BJ (cell line): ENCODE measurements around the gene NRCAM. TPM values are rescaled to one million over a fixed set of nuclear protein-coding genes. Genes with fewer than 3 reads are reported as not detected.
"Not testable (repeated sequence)": the region's sequence is repeated elsewhere in the genome, so short reads cannot be mapped to it uniquely, and the experiment has no call there.

Experiments used
- CTCF ChIA-PET: fragments of 350-600 bp; formaldehyde crosslinking; extraction: SDS; loops from one replicate; lab custom pipeline; 2021; ENCODE audit warnings: antibody characterized with exemption, inconsistent platforms; lab: Yijun Ruan, JAX
- POLR2A ChIA-PET: fragments of 300-600 bp; sonication (Branson Sonifier 250); formaldehyde crosslinking; extraction: SDS; loops from one replicate; lab custom pipeline; 2021; ENCODE audit warnings: antibody characterized with exemption; lab: Charles Lee
- DNase-seq: peaks from one replicate; pipeline ENCODE4 v3.0.0-alpha.2; 2011; ENCODE audit warnings: low read depth
- H3K27me3 ChIP-seq: 2 replicates; pipeline ENCODE4 v1.6.0; 2011; ENCODE audit warnings: low read length; ENCODE audit not compliant: control insufficient read depth, insufficient read depth
- H3K36me3 ChIP-seq: 2 replicates; pipeline ENCODE4 v1.5.1; 2011; ENCODE audit warnings: low read length; ENCODE audit not compliant: control insufficient read depth, insufficient read depth
- H3K4me3 ChIP-seq: 2 replicates; pipeline ENCODE4 v1.5.1; 2011; ENCODE audit warnings: low read depth, mild to moderate bottlenecking, control low read depth, low read length
- polyA plus RNA-seq: library from polyadenylated mRNA; depleted of rRNA; stranded (reverse); fragments of >200 nt; gene quantifications from 2 replicates; pipeline ENCODE4 v1.2.3, GENCODE V29; 2011
- TF ChIP-seq, protein P1 (sequence below): IDR thresholded peaks from 2 replicates; pipeline ENCODE4 v1.5.1; 2011; ENCODE audit warnings: low read depth, mild to moderate bottlenecking, control low read depth, inconsistent platforms, low read length, moderate library complexity; ENCODE audit not compliant: insufficient read depth

NRCAM gene
- polyA plus RNA-seq, 1 experiment = 1.1 TPM

DNA sequence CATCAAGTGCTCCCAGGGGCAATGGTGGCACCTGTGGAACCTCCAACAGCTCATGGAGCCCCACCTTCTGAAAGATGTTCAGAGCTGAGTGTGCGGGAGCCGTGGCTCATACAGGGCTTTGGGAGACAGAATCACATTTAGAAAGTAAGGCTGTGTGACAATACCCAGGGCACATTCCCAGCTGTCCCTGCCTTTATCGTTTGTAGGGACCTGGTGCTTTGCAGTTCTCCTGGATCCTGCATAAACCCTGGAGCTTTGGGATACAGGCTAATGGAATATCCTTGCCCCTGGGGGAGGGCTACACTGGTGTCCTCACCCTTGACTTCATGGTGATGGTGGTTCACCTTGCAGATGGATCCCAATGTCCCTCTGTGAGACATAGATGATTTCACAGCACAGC is 191.2 kb downstream of the NRCAM start:
- H3K36me3 ChIP-seq = no peaks in the 10 kb centered on the region
- H3K27me3 ChIP-seq = peaks cover 4% of the 10 kb centered on the region; the same call in 1 of the 2 replicates
- DNase-seq = no peak
- ChIA-PET CTCF (no interaction called here), POLR2A (no interaction called here)
- no peak overlapping the region for H3K4me3 ChIP-seq
- TF ChIP-seq, protein P1, sequence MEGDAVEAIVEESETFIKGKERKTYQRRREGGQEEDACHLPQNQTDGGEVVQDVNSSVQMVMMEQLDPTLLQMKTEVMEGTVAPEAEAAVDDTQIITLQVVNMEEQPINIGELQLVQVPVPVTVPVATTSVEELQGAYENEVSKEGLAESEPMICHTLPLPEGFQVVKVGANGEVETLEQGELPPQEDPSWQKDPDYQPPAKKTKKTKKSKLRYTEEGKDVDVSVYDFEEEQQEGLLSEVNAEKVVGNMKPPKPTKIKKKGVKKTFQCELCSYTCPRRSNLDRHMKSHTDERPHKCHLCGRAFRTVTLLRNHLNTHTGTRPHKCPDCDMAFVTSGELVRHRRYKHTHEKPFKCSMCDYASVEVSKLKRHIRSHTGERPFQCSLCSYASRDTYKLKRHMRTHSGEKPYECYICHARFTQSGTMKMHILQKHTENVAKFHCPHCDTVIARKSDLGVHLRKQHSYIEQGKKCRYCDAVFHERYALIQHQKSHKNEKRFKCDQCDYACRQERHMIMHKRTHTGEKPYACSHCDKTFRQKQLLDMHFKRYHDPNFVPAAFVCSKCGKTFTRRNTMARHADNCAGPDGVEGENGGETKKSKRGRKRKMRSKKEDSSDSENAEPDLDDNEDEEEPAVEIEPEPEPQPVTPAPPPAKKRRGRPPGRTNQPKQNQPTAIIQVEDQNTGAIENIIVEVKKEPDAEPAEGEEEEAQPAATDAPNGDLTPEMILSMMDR = no peak

DNA sequence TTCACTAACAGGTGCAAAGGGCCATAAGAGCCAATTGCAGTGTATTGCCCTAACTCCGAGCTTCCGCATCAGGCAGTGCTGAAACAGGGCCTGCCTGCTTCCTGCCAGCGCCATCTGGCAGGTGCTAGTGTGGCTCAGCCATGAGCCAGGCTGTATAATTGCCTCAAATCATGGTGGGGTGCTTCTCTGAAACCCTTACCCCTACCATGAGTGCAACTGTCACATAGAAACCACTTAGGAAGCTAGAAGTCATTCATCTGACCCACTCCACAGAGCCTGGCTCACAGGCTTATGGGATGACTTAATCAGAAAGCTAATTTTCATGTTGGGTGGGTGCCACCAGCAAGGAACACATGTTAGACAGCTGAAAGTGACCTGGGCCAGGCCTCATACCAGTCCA is 192.8 kb downstream of the NRCAM start:
- H3K36me3 ChIP-seq = no peaks in the 10 kb centered on the region
- no peak overlapping the region for H3K4me3 ChIP-seq
- TF ChIP-seq, protein P1 = no peak
- no peak for DNase-seq
- POLR2A ChIA-PET = no interaction called here
- H3K27me3 ChIP-seq = peaks cover 4% of the 10 kb centered on the region; the same call in 1 of the 2 replicates
- CTCF ChIA-PET = no interaction called here

DNA sequence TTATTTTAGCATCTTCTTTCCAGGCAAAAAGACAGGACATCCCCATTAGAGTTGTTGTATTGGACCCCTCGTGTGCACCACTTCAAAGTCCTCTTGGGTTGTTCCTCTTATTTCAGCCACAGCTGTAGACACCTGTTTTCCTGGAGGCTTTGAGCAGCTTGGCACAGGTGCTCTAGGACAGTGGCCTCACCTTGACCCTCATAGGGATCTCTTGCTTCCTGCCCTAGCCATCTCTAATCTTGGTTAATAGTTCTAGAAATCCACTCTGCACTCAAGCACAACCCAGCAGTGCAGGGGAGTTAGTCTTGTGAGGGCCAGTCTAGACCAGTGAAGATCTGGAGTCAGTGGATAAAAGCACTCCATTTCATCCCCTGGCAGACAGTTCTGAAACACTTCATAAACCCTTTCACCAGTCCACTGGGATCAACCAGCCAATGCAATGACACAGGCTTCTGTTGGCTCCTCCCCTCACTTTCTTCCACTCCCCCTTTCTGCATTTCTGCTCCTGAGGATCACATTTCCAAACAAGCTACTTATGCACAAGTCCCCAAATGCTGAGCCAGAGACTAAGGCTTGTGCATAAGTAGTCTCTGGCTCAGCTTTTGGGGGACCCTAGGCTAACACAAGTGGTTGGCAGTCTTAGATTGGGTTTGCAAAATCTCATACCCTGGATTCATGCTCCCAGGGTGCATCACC is 194.5 kb downstream of the NRCAM start:
- no peak for DNase-seq
- TF ChIP-seq, protein P1 = no peak
- Histone ChIP-seq H3K4me3 (no peak overlapping the region), H3K36me3 (no peaks in the 10 kb centered on the region), H3K27me3 (peaks cover 5% of the 10 kb centered on the region; the same call in 1 of the 2 replicates)
- POLR2A ChIA-PET = no interaction called here
- CTCF ChIA-PET = interaction anchor here (0.9 kb wide), 1 partner anchor 10 kb away, joined by 4 read pairs; no protein-coding TSS in a partner anchor

DNA sequence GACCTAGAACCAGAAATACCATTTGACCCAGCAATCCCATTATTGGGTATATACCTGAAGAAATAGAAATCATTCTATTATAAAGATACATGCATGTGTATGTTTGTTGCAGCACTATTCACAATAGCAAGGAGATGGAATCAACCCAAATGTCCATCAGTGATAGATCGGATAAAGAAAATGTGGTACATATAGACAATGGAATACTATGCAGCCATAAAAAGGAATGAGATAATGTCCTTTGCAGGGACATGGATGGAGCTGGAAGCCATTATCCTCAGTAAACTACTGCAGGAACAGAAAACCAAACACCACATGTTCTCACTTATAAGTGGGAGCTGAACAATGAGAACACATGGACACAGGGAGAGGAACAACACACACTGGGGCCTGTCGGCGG is 196.8 kb downstream of the NRCAM start:
- H3K27me3 ChIP-seq, POLR2A ChIA-PET, H3K4me3 ChIP-seq, DNase-seq, H3K36me3 ChIP-seq, CTCF ChIA-PET: not testable (repeated sequence)

DNA sequence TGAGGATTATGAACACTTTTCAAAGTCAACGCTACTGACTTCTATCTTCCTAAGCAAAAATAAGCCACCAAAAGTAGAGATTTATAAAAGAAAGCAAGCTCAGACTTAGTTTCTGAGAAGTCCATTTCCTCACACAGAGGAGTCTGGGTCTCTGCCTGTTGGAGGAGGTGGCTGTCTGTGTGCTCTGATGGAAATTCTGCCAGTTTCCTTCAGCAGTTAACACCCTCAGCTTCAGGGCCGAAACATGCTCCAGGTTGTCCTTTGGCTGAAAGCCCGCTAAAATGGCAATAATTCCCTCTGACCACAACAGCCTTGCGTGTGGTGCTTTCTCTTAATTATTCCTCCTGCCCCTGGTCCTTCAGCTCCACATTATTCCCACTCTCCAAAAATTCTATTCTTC is 198.3 kb downstream of the NRCAM start:
- H3K4me3 ChIP-seq = no peak overlapping the region
- POLR2A ChIA-PET = no interaction called here
- no peak for DNase-seq

More for the DNA sequence above, 198.3 kb downstream of the NRCAM start:
- CTCF ChIA-PET = interaction anchor here (0.8 to 0.9 kb wide), 2 partner anchors 11 to 59 kb away, joined by 3 read pairs; no protein-coding TSS in a partner anchor
- H3K27me3 ChIP-seq = peaks cover 3% of the 10 kb centered on the region; the same call in 1 of the 2 replicates
- H3K36me3 ChIP-seq = no peaks in the 10 kb centered on the region
- TF ChIP-seq, protein P1 = no peak
